DND-41 (cell line): ENCODE data around the gene OR6Y1.

ENCODE experiments used
- ATAC-seq: fragments of 200-7000 bp; cut with Tn5 transposase; 3 replicates; pipeline ENCODE4 v1.9.1; 2021; ENCODE audit warnings: low read depth; ENCODE audit not compliant: insufficient read depth
- DNase-seq: peaks from one replicate; pipeline ENCODE4 v3.0.0-alpha.2; 2020
- H2AFZ ChIP-seq: 2 replicates; pipeline ENCODE4 v1.6.0; 2012; ENCODE audit warnings: low read depth, low read length
- H3K27ac ChIP-seq: 2 replicates; pipeline ENCODE4 v1.5.1; 2012; ENCODE audit warnings: low read length, inconsistent platforms
- H3K27me3 ChIP-seq: fragments of 200-600 bp; sonication (generic); 2 replicates; pipeline ENCODE4 v1.6.0; 2012; ENCODE audit warnings: low read length, mild to moderate bottlenecking, inconsistent platforms; ENCODE audit not compliant: insufficient read depth, poor library complexity
- H3K36me3 ChIP-seq: 2 replicates; pipeline ENCODE4 v1.5.1; 2012; ENCODE audit warnings: low read length, inconsistent platforms; ENCODE audit not compliant: insufficient read depth
- H3K4me1 ChIP-seq: 2 replicates; pipeline ENCODE4 v1.5.1; 2012; ENCODE audit warnings: mild to moderate bottlenecking, low read length; ENCODE audit not compliant: insufficient read depth
- H3K4me2 ChIP-seq: 2 replicates; pipeline ENCODE4 v1.6.0; 2012; ENCODE audit warnings: mild to moderate bottlenecking, moderate library complexity, low read length, inconsistent platforms; ENCODE audit not compliant: insufficient read depth
- H3K4me3 ChIP-seq, 2 experiments: fragments of 200-600 bp in 1 of 2; shearing (Covaris generic) in 1 of 2; 2 replicates each; pipeline ENCODE4 v1.5.1; 2012 to 2016; ENCODE audit warnings: inconsistent platforms in 2 of 2, low read length in 2 of 2, mild to moderate bottlenecking in 2 of 2, low read depth in 1 of 2, moderate library complexity in 1 of 2
- H3K79me2 ChIP-seq: 2 replicates; pipeline ENCODE4 v1.6.0; 2012; ENCODE audit warnings: low read length, inconsistent platforms; ENCODE audit not compliant: insufficient read depth
- H3K9ac ChIP-seq: 2 replicates; pipeline ENCODE4 v1.6.0; 2012; ENCODE audit warnings: low read depth, mild to moderate bottlenecking, inconsistent platforms, low read length, moderate library complexity
- H3K9me3 ChIP-seq: 2 replicates; pipeline ENCODE4 v1.5.1; 2012; ENCODE audit warnings: low read length, moderate library complexity, mild to moderate bottlenecking, inconsistent platforms; ENCODE audit not compliant: insufficient read depth, severe bottlenecking
- H4K20me1 ChIP-seq: 2 replicates; pipeline ENCODE4 v1.6.0; 2012; ENCODE audit warnings: low read length; ENCODE audit not compliant: insufficient read depth
- EZH2 ChIP-seq: IDR thresholded peaks from 3 replicates; pipeline ENCODE4 v1.6.1; 2012; ENCODE audit warnings: borderline replicate concordance, low read depth, mild to moderate bottlenecking, moderate library complexity, low read length, inconsistent platforms; ENCODE audit not compliant: severe bottlenecking
- TF ChIP-seq, protein P1 (sequence below): IDR thresholded peaks from 2 replicates; pipeline ENCODE4 v1.5.1; 2012; ENCODE audit warnings: borderline replicate concordance, low read length, moderate library complexity, mild to moderate bottlenecking; ENCODE audit not compliant: poor library complexity, severe bottlenecking; ENCODE audit errors: extremely low read depth

Gene OR6Y1

DNA sequence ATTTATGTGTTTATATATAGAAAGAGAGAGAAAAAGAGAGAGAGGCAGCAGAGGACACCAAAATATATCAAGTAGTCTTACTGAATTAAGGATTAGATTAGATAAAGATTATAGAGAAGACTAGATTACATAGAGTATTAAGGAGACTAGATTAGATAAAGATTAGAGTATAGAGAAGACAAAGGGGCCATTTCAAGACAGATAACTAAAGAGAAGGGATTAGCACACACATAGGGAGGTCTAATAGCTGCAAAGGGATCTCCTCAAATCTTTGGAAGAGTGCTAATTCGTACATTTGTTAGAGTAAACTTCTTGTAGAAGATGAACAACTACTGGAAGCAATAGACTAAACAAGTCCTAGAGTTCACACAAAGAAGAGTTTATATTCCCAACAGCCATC is 34.2 kb downstream of the OR6Y1 start:
- DNase-seq (no peak), ATAC-seq (no peak)
- Histone ChIP-seq H3K36me3 (no peaks in the 10 kb centered on the region), H3K27ac (no peak overlapping the region), H3K4me3 (no peak overlapping the region), H3K4me1 (no peaks in the 10 kb centered on the region), H3K9ac (no peak overlapping the region), H4K20me1 (no peaks in the 10 kb centered on the region), H3K4me2 (no peak overlapping the region), H3K9me3 (no peaks in the 10 kb centered on the region), H3K79me2 (no peaks in the 10 kb centered on the region), H3K27me3 (no peaks in the 10 kb centered on the region), H2AFZ (no peak overlapping the region)
- TF ChIP-seq, protein P1, sequence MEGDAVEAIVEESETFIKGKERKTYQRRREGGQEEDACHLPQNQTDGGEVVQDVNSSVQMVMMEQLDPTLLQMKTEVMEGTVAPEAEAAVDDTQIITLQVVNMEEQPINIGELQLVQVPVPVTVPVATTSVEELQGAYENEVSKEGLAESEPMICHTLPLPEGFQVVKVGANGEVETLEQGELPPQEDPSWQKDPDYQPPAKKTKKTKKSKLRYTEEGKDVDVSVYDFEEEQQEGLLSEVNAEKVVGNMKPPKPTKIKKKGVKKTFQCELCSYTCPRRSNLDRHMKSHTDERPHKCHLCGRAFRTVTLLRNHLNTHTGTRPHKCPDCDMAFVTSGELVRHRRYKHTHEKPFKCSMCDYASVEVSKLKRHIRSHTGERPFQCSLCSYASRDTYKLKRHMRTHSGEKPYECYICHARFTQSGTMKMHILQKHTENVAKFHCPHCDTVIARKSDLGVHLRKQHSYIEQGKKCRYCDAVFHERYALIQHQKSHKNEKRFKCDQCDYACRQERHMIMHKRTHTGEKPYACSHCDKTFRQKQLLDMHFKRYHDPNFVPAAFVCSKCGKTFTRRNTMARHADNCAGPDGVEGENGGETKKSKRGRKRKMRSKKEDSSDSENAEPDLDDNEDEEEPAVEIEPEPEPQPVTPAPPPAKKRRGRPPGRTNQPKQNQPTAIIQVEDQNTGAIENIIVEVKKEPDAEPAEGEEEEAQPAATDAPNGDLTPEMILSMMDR, result no peak
- TF ChIP-seq EZH2, result no peak

DNA sequence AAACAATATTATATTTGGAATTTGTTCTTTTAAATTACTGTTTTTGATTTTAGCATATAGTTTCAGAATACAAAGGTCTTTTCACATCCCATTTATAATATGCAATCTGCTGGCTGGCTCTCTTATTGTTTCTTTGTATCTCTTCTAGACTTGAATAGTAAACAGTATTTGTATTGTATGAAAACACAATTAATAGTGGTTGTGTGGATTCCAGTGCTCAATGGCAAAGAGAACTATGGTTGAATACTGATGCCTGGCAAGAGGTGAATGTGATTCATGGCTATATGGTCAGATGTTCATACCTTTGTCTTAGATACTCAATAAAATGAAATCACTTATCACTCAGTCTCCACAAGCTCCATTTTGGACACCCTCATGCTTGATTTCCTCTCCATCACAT is 37.2 kb downstream of the OR6Y1 start:
- no peaks in the 10 kb centered on the region for H3K9me3 ChIP-seq
- H3K9ac ChIP-seq, result no peak overlapping the region
- DNase-seq, result no peak
- no peak for TF ChIP-seq EZH2
- TF ChIP-seq, protein P1, result no peak
- H3K79me2 ChIP-seq, result no peaks in the 10 kb centered on the region
- H3K4me1 ChIP-seq, result no peaks in the 10 kb centered on the region
- no peaks in the 10 kb centered on the region for H3K36me3 ChIP-seq
- no peak overlapping the region for H3K4me2 ChIP-seq
- no peak overlapping the region for H3K27ac ChIP-seq
- H3K4me3 ChIP-seq, result no peak overlapping the region
- no peak for ATAC-seq
- H2AFZ ChIP-seq, result no peak overlapping the region
- no peaks in the 10 kb centered on the region for H3K27me3 ChIP-seq
- H4K20me1 ChIP-seq, result no peaks in the 10 kb centered on the region

DNA sequence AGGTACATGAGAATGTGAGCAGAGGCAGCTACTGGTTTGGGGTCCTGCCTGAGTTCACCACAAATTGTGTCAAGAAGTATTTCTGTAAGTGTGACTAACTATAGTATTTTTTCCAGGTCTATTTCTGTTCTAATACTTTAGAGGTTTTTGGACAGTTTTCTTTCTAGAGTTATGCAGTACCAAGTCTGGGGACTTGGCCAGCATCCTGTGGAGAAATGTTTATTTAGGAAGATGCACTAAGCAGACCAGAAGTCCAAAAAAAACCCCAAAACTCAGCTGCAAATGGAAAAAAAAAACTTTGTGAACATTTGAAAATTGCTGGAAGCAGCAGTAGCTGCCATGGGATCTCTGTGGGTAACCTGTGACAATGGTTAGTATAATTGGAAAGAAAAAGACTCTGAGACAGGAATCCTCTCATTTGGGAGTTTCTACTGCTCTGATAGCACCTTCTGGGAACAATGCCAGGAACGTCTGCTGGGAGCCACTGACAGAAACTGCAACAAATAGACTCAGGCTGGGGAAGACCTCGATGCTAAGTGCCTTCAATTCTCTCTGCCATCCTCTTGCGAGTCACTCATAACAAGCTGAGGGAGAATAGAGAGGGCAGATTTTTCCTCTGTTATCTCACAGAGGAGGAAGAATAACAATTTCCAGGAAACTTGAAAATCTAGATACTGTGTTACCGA is 44.6 kb downstream of the OR6Y1 start:
- ATAC-seq (no peak), DNase-seq (no peak)
- no peaks in the 10 kb centered on the region for H3K36me3 ChIP-seq
- peaks cover 6% of the 10 kb centered on the region for H3K9me3 ChIP-seq
- H3K9ac ChIP-seq, result no peak overlapping the region
- no peak overlapping the region for H3K4me3 ChIP-seq
- H3K4me2 ChIP-seq, result no peak overlapping the region
- no peaks in the 10 kb centered on the region for H3K4me1 ChIP-seq
- no peaks in the 10 kb centered on the region for H3K79me2 ChIP-seq
- no peaks in the 10 kb centered on the region for H3K27me3 ChIP-seq
- no peak overlapping the region; the same call in 1 of the 2 replicates for H2AFZ ChIP-seq
- TF ChIP-seq, protein P1, result no peak
- no peak for TF ChIP-seq EZH2
- H4K20me1 ChIP-seq, result no peaks in the 10 kb centered on the region
- H3K27ac ChIP-seq, result no peak overlapping the region
